HepG2 (cell line): Measurements from ENCODE around the gene ARID5B.

Experiments
- ARID4A ChIP-seq: sonication (generic); formaldehyde crosslinking; IDR thresholded peaks from 2 replicates; pipeline ENCODE4 v1.5.0; 2020; ENCODE audit warnings: mild to moderate bottlenecking, missing genetic modification reagents, borderline replicate concordance
- GABPA ChIP-seq, 2 experiments: IDR thresholded peaks; 2 replicates each; pipeline ENCODE4 v1.6.1; 2011 to 2016; ENCODE audit warnings: low read depth in 2 of 2, low read length in 1 of 2, missing biosample characterization in 1 of 2, missing genetic modification characterization in 1 of 2
- ZSCAN21 ChIP-seq: sonication (generic); formaldehyde crosslinking; IDR thresholded peaks from 2 replicates; pipeline ENCODE4 v1.8.0; 2022; ENCODE audit warnings: mild to moderate bottlenecking, missing genetic modification reagents, moderate library complexity, borderline replicate concordance
- TF ChIP-seq, protein P1 (sequence below): sonication (generic); formaldehyde crosslinking; IDR thresholded peaks from 2 replicates; pipeline ENCODE4 v1.4.0; 2020; ENCODE audit warnings: missing genetic modification reagents

DNA sequence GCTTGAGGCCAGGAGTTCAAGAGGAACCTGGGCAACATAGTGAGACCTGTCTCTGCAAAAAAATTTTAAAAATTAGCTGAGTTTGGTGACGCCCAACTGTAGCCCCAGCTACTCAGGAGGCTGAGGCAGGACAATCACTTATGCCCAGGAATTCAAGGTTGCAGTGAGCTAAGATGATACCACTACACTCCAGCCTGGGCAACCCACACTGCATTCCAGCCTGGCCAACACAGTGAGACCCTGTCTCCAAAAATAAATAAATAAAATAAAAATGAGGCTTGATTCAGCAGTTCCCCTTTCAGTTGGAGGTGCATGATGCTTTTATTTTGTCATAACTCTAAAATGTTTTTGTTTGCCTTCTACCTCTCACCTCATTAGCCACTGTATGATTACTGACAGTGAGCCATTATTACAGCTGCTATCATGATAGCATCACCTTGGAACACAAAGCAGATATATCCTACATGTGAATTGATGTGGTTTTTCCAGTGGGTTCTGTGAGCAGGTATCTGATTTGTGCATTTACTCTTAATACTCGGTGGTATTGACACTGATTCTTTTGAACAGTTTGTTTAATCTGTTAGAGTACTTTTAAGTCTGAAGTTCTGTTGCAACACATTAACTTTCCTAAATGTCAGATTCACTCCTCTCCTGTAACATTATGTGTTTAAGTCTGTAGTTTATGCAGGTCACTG, 49.1 kb downstream of the ARID5B start:
- TF ChIP-seq ZSCAN21 (CRISPR knock-in tag) (no peak), GABPA (IDR thresholded peaks at IDR 0.05; ENCODE audit: low read depth, low read length) (no peak), GABPA (CRISPR knock-in tag; IDR thresholded peaks at IDR 0.05; ENCODE audit: low read depth) (no peak), ARID4A (CRISPR knock-in tag) (no peak)
- TF ChIP-seq, protein P1, sequence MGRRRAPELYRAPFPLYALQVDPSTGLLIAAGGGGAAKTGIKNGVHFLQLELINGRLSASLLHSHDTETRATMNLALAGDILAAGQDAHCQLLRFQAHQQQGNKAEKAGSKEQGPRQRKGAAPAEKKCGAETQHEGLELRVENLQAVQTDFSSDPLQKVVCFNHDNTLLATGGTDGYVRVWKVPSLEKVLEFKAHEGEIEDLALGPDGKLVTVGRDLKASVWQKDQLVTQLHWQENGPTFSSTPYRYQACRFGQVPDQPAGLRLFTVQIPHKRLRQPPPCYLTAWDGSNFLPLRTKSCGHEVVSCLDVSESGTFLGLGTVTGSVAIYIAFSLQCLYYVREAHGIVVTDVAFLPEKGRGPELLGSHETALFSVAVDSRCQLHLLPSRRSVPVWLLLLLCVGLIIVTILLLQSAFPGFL = no peak
